CD4-positive, alpha-beta T cell treated with Interferon alpha-2 for 1 hour (primary cell): Measurements from ENCODE around the gene VPS4A.

Experiments
- DNase-seq, 2 donors: peaks; one replicate each; pipeline ENCODE4 v3.0.0-alpha.2; 2020 to 2022

Gene VPS4A

GRCh38 chr16:69368866-69369265, 57.7 kb downstream of the VPS4A start:
- DNase-seq: no peak

GRCh38 chr16:69371564-69371963, 60.4 kb downstream of the VPS4A start:
- peak in 1 of 2 donors; percentile 13 for DNase-seq

- no peak for DNase-seq
Measured at GRCh38 chr16:69373019-69373418, 61.9 kb downstream of the VPS4A start.
